Breast epithelium (tissue), 4 donors: ENCODE results near the gene KCND2. TPM values are rescaled to one million over a fixed set of nuclear protein-coding genes. Genes with fewer than 3 reads are reported as not detected.

Source experiments
- DNase-seq, 2 donors: peaks; one replicate each; pipeline ENCODE4 v3.0.0-alpha.2; 2019; ENCODE audit warnings: low spot score in 2 of 2
- H3K27ac ChIP-seq, 2 donors: fragments of 200-600 bp; sonication (generic) in 1 of 2; one replicate each; pipeline ENCODE4 v1.5.1; 2016 to 2019; ENCODE audit warnings: mild to moderate bottlenecking in 1 of 2
- H3K27me3 ChIP-seq, 2 donors: fragments of 200-600 bp; sonication (generic) in 1 of 2; one replicate each; pipeline versions ENCODE4 v1.5.1 to v1.6.0; 2017 to 2019; ENCODE audit warnings: control low read depth in 1 of 2, mild to moderate bottlenecking in 1 of 2
- H3K36me3 ChIP-seq: fragments of 200-600 bp; one replicate; pipeline ENCODE4 v1.5.1; 2019
- H3K4me1 ChIP-seq, 2 donors: fragments of 200-600 bp; sonication (generic); one replicate each; pipeline ENCODE4 v1.5.1; 2016 to 2019; ENCODE audit warnings: control low read depth in 1 of 2
- H3K4me3 ChIP-seq, 3 donors: fragments of 200-600 bp; sonication (generic); 1 replicate in 2 of 3; 2 replicates in 1 of 3; pipeline ENCODE4 v1.5.1; 2016 to 2019; ENCODE audit warnings: mild to moderate bottlenecking in 3 of 3, moderate library complexity in 2 of 3
- H3K9me3 ChIP-seq, 2 donors: fragments of 200-600 bp; sonication (generic) in 1 of 2; one replicate each; pipeline ENCODE4 v1.5.1; 2016 to 2019; ENCODE audit warnings: control low read depth in 1 of 2
- CTCF ChIP-seq, 3 donors: fragments of 450-650 bp; IDR thresholded peaks; one replicate each; pipeline ENCODE4 v1.5.1; 2016 to 2017; ENCODE audit warnings: antibody characterized with exemption in 3 of 3, mild to moderate bottlenecking in 3 of 3, moderate library complexity in 3 of 3
- POLR2A ChIP-seq: fragments of 450-650 bp; IDR thresholded peaks from one replicate; pipeline ENCODE4 v1.6.1; 2016; ENCODE audit warnings: antibody characterized with exemption, mild to moderate bottlenecking, moderate library complexity
- POLR2AphosphoS5 ChIP-seq, 3 donors: sonication (generic); formaldehyde crosslinking; IDR thresholded peaks; one replicate each; pipeline ENCODE4 v1.6.1; 2017; ENCODE audit warnings: antibody characterized with exemption in 3 of 3
- intact Hi-C: fragments of 100-400 bp; cut with DNase I; formaldehyde crosslinking; loops from one replicate; pipeline ENCODE4 v1.15.1; 2023; ENCODE audit warnings: low total_unique reads
- total RNA-seq, 3 donors: library from RNA; depleted of rRNA; stranded (reverse); fragments of >200 nt; gene quantifications; one replicate each; pipeline ENCODE4 v1.1.0, GENCODE V29; 2016

Gene KCND2
- total RNA-seq, 3 donors from 2014 or later = 1.9 to 3.6 (median 2.6) TPM

- no peak for TF ChIP-seq CTCF (IDR thresholded peaks at IDR 0.05)
- no peak for TF ChIP-seq POLR2A
- TF ChIP-seq POLR2AphosphoS5 (IDR thresholded peaks at IDR 0.05) = no peak
- H3K27ac ChIP-seq = no peak overlapping the region
- no peaks in the 10 kb centered on the region for H3K36me3 ChIP-seq
- H3K27me3 ChIP-seq = no peaks in the 10 kb centered on the region
- no peak overlapping the region for H3K4me3 ChIP-seq
- no peaks in the 10 kb centered on the region for H3K9me3 ChIP-seq
- intact Hi-C loops = no loop called here
- DNase-seq = no peak
- no peaks in the 10 kb centered on the region for H3K4me1 ChIP-seq
Observed at GRCh38 chr7:120278773-120279172, 5.8 kb downstream of the KCND2 start.

GRCh38 chr7:120280743-120281142 lies 7.8 kb downstream of the KCND2 start:
- H3K4me1 ChIP-seq = no peaks in the 10 kb centered on the region
- no peak overlapping the region for H3K27ac ChIP-seq
- no peaks in the 10 kb centered on the region for H3K27me3 ChIP-seq
- H3K9me3 ChIP-seq = no peaks in the 10 kb centered on the region
- TF ChIP-seq POLR2AphosphoS5 (IDR thresholded peaks at IDR 0.05) = no peak
- no peak for TF ChIP-seq POLR2A
- TF ChIP-seq CTCF (IDR thresholded peaks at IDR 0.05) = no peak
- intact Hi-C loops = no loop called here
- H3K4me3 ChIP-seq = no peak overlapping the region
- H3K36me3 ChIP-seq = no peaks in the 10 kb centered on the region
- DNase-seq = no peak

GRCh38 chr7:120293027-120293426 lies 20.1 kb downstream of the KCND2 start:
- intact Hi-C loops = no loop called here
- no peaks in the 10 kb centered on the region for H3K36me3 ChIP-seq
- H3K4me1 ChIP-seq = no peaks in the 10 kb centered on the region
- TF ChIP-seq CTCF (IDR thresholded peaks at IDR 0.05) (no peak), POLR2A (no peak), POLR2AphosphoS5 (IDR thresholded peaks at IDR 0.05) (no peak)
- no peak overlapping the region for H3K27ac ChIP-seq
- H3K4me3 ChIP-seq = no peak overlapping the region
- DNase-seq = no peak
- H3K9me3 ChIP-seq = no peaks in the 10 kb centered on the region
- no peaks in the 10 kb centered on the region for H3K27me3 ChIP-seq

GRCh38 chr7:120302190-120302589 lies 29.2 kb downstream of the KCND2 start:
- Histone ChIP-seq H3K27ac (no peak overlapping the region), H3K4me3 (no peak overlapping the region), H3K36me3 (no peaks in the 10 kb centered on the region), H3K27me3 (no peaks in the 10 kb centered on the region), H3K9me3 (no peaks in the 10 kb centered on the region), H3K4me1 (no peaks in the 10 kb centered on the region)
- intact Hi-C loops = no loop called here
- DNase-seq = no peak
- TF ChIP-seq POLR2A = no peak
- no peak for TF ChIP-seq CTCF (IDR thresholded peaks at IDR 0.05)
- no peak for TF ChIP-seq POLR2AphosphoS5 (IDR thresholded peaks at IDR 0.05)

GRCh38 chr7:120303105-120303504 lies 30.1 kb downstream of the KCND2 start:
- intact Hi-C loops = no loop called here
- H3K9me3 ChIP-seq = no peaks in the 10 kb centered on the region
- TF ChIP-seq POLR2A (no peak), CTCF (IDR thresholded peaks at IDR 0.05) (no peak), POLR2AphosphoS5 (IDR thresholded peaks at IDR 0.05) (no peak)
- H3K36me3 ChIP-seq = no peaks in the 10 kb centered on the region
- H3K4me3 ChIP-seq = no peak overlapping the region
- H3K4me1 ChIP-seq = no peaks in the 10 kb centered on the region
- no peak for DNase-seq
- no peak overlapping the region for H3K27ac ChIP-seq
- no peaks in the 10 kb centered on the region for H3K27me3 ChIP-seq
